Amniotic epithelial cell (primary cell): Measurements from ENCODE around the gene WSB1.
"Not testable (repeated sequence)": the region's sequence is repeated elsewhere in the genome, so short reads cannot be mapped to it uniquely, and the experiment has no call there.

Experiments
- DNase-seq: peaks from one replicate; pipeline ENCODE4 v3.0.0-alpha.2; 2010; ENCODE audit warnings: low read depth

WSB1 gene

GRCh38 chr17:27315796-27316465 lies 22.0 kb downstream of the WSB1 start:
- DNase-seq: no peak

GRCh38 chr17:27318228-27318627 lies 24.3 kb downstream of the WSB1 start:
- no peak for DNase-seq

- DNase-seq: no peak
These were observed 24.7 kb downstream of the WSB1 start for GRCh38 chr17:27318633-27319032.

- peak; percentile 75 for DNase-seq
These were observed 25.8 kb downstream of the WSB1 start for GRCh38 chr17:27319541-27320221.

- DNase-seq: no peak
These were observed 26.3 kb downstream of the WSB1 start for GRCh38 chr17:27320222-27320560.

- DNase-seq: no peak
These were observed 27.5 kb downstream of the WSB1 start for GRCh38 chr17:27321372-27321771.

GRCh38 chr17:27322026-27322425 lies 28.1 kb downstream of the WSB1 start:
- no peak for DNase-seq

GRCh38 chr17:27322690-27323508 lies 29.0 kb downstream of the WSB1 start:
- no peak for DNase-seq

GRCh38 chr17:27323538-27324215 lies 29.8 kb downstream of the WSB1 start:
- peak; percentile 63 for DNase-seq

- no peak for DNase-seq
These were observed 30.9 kb downstream of the WSB1 start for GRCh38 chr17:27324771-27325339.

GRCh38 chr17:27326051-27326450 lies 32.1 kb downstream of the WSB1 start:
- no peak for DNase-seq

GRCh38 chr17:27326585-27326984 lies 32.7 kb downstream of the WSB1 start:
- no peak for DNase-seq

GRCh38 chr17:27327397-27327796 lies 33.5 kb downstream of the WSB1 start:
- no peak for DNase-seq

- peak; percentile 87 for DNase-seq
These were observed 34.0 kb downstream of the WSB1 start for GRCh38 chr17:27327871-27328270.

- DNase-seq: not testable (repeated sequence)
These were observed 34.8 kb downstream of the WSB1 start for GRCh38 chr17:27328686-27329085.

GRCh38 chr17:27329146-27329805 lies 35.4 kb downstream of the WSB1 start:
- DNase-seq: no peak

GRCh38 chr17:27332047-27332393 lies 38.1 kb downstream of the WSB1 start:
- DNase-seq: no peak

- DNase-seq: peak; percentile 94
These were observed 38.8 kb downstream of the WSB1 start for GRCh38 chr17:27332485-27333409.

GRCh38 chr17:27333410-27333980 lies 39.6 kb downstream of the WSB1 start:
- no peak for DNase-seq

- no peak for DNase-seq
These were observed 42.3 kb downstream of the WSB1 start for GRCh38 chr17:27336184-27336583.
